Measurements from ENCODE around the gene NARS2. TPM values are rescaled to one million over a fixed set of nuclear protein-coding genes. Genes with fewer than 3 reads are reported as not detected.
A peak's percentile ranks its signal among the peaks of the same experiment; 100 is the strongest.

Gene NARS2
- total and polyA plus RNA-seq, 2 experiments from 2014 or later: 10.9 to 13.0 TPM

- H3K4me3 ChIP-seq: no peak overlapping the region
- H4K20me1 ChIP-seq (ENCODE audit: insufficient read depth): no peaks in the 10 kb centered on the region
- H3K4me1 ChIP-seq (ENCODE audit: insufficient read depth): no peaks in the 10 kb centered on the region
- TF ChIP-seq EZH2phosphoT487 (IDR thresholded peaks at IDR 0.05; ENCODE audit: insufficient read depth, low read depth): no peak
- no peak for TF ChIP-seq EZH2 (IDR thresholded peaks at IDR 0.05; ENCODE audit: insufficient read depth, poor library complexity, severe bottlenecking)
- H3K79me2 ChIP-seq (ENCODE audit: insufficient read depth): no peaks in the 10 kb centered on the region
- in situ Hi-C loops (cut with MboI): no loop called here
- H3K4me2 ChIP-seq (ENCODE audit: unreplicated experiment): no peak overlapping the region
- no peak overlapping the region for H3K9ac ChIP-seq
- no peaks in the 10 kb centered on the region for H3F3A ChIP-seq (ENCODE audit: insufficient read depth)
- H3K36me3 ChIP-seq (ENCODE audit: low read depth): no peaks in the 10 kb centered on the region
- DNase-seq: peak; percentile 30
- no peaks in the 10 kb centered on the region for H3K9me2 ChIP-seq (ENCODE audit: insufficient read depth)
- H2AFZ ChIP-seq: no peak overlapping the region
- 50 to 55% methylated on average over 1 of the region's 1 CpG for WGBS, 2 experiments (ENCODE audit: low coverage in 1 of 2, low lambda C conversion rate in 2 of 2, missing lambda C conversion rate in 2 of 2)
- H3K27ac ChIP-seq: no peak overlapping the region
- no peaks in the 10 kb centered on the region for H3K9me3 ChIP-seq (ENCODE audit: low read depth)
- H3K27me3 ChIP-seq (replicated peaks; ENCODE audit: insufficient read depth): peaks cover 10% of the 10 kb centered on the region; the same call in 1 of the 2 replicates
Measured at GRCh38 chr11:78586452-78587046, 11.9 kb upstream of the NARS2 start.

- WGBS, 2 experiments (ENCODE audit: low coverage in 1 of 2, low lambda C conversion rate in 2 of 2, missing lambda C conversion rate in 2 of 2): 34 to 43% methylated on average over 2 of the region's 2 CpGs
- peaks cover 4% of the 10 kb centered on the region; the same call in 1 of the 2 replicates for H3K27me3 ChIP-seq (replicated peaks; ENCODE audit: insufficient read depth)
- TF ChIP-seq EZH2 (IDR thresholded peaks at IDR 0.05; ENCODE audit: insufficient read depth, poor library complexity, severe bottlenecking): no peak
- TF ChIP-seq EZH2phosphoT487 (IDR thresholded peaks at IDR 0.05; ENCODE audit: insufficient read depth, low read depth): no peak
- H3K4me2 ChIP-seq (ENCODE audit: unreplicated experiment): no peak overlapping the region
- no peaks in the 10 kb centered on the region for H3K79me2 ChIP-seq (ENCODE audit: insufficient read depth)
- no peaks in the 10 kb centered on the region for H4K20me1 ChIP-seq (ENCODE audit: insufficient read depth)
- no peaks in the 10 kb centered on the region for H3K9me3 ChIP-seq (ENCODE audit: low read depth)
- H3K27ac ChIP-seq: no peak overlapping the region
- H3K9me2 ChIP-seq (ENCODE audit: insufficient read depth): no peaks in the 10 kb centered on the region
- H2AFZ ChIP-seq: no peak overlapping the region
- H3K9ac ChIP-seq: no peak overlapping the region
- no peaks in the 10 kb centered on the region for H3F3A ChIP-seq (ENCODE audit: insufficient read depth)
- H3K36me3 ChIP-seq (ENCODE audit: low read depth): no peaks in the 10 kb centered on the region
- no peak overlapping the region for H3K4me3 ChIP-seq
- in situ Hi-C loops (cut with MboI): no loop called here
- H3K4me1 ChIP-seq (ENCODE audit: insufficient read depth): no peaks in the 10 kb centered on the region
- DNase-seq: peak; percentile 27
Measured at GRCh38 chr11:78583889-78584288, 9.2 kb upstream of the NARS2 start.

DNA sequence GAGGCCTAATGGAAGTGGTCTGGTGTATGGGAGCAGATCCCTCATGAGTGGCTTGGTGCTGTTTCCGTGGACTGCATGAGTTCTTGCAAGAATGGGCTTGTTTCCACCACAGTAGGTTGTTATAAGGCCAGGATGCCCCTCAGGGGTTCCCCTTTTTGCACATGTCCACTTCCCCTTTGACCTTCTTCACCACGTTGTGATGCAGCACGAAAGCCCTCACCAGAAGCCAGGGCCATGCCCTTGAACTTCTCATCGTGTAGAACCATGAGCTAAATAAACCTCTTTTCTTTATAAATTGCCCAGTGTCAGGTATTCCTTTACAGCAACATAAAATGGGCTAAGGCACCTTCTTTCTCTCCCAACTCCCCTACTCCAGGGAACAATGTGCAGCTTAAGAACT, 2.8 kb upstream of the NARS2 start:
- Histone ChIP-seq H2AFZ (no peak overlapping the region), H3K27ac (no peak overlapping the region), H3K9me2 (ENCODE audit: insufficient read depth) (no peaks in the 10 kb centered on the region), H3K9ac (no peak overlapping the region), H3K4me1 (ENCODE audit: insufficient read depth) (no peaks in the 10 kb centered on the region), H3K9me3 (ENCODE audit: low read depth) (no peaks in the 10 kb centered on the region), H3K36me3 (ENCODE audit: low read depth) (no peaks in the 10 kb centered on the region), H3K27me3 (replicated peaks; ENCODE audit: insufficient read depth) (no peaks in the 10 kb centered on the region), H4K20me1 (ENCODE audit: insufficient read depth) (no peaks in the 10 kb centered on the region), H3K79me2 (ENCODE audit: insufficient read depth) (peaks cover 18% of the 10 kb centered on the region; the same call in 1 of the 2 replicates), H3F3A (ENCODE audit: insufficient read depth) (no peaks in the 10 kb centered on the region), H3K4me2 (ENCODE audit: unreplicated experiment) (no peak overlapping the region), H3K4me3 (no peak overlapping the region)
- in situ Hi-C loops (cut with MboI): no loop called here
- TF ChIP-seq EZH2 (IDR thresholded peaks at IDR 0.05; ENCODE audit: insufficient read depth, poor library complexity, severe bottlenecking): no peak
- no peak for TF ChIP-seq EZH2phosphoT487 (IDR thresholded peaks at IDR 0.05; ENCODE audit: insufficient read depth, low read depth)
- DNase-seq: no peak
- WGBS, 2 experiments (ENCODE audit: low coverage in 1 of 2, low lambda C conversion rate in 2 of 2, missing lambda C conversion rate in 2 of 2): 58 to 59% methylated on average over 4 of the region's 4 CpGs

GRCh38 chr11:78576549-78577097, 2.0 kb upstream of the NARS2 start:
- Histone ChIP-seq H3K27ac (no peak overlapping the region), H3K36me3 (ENCODE audit: low read depth) (no peaks in the 10 kb centered on the region), H3K9ac (no peak overlapping the region), H3K4me1 (ENCODE audit: insufficient read depth) (no peaks in the 10 kb centered on the region), H4K20me1 (ENCODE audit: insufficient read depth) (no peaks in the 10 kb centered on the region), H2AFZ (no peak overlapping the region), H3K27me3 (replicated peaks; ENCODE audit: insufficient read depth) (no peaks in the 10 kb centered on the region), H3F3A (ENCODE audit: insufficient read depth) (no peaks in the 10 kb centered on the region), H3K4me2 (ENCODE audit: unreplicated experiment) (no peak overlapping the region), H3K9me2 (ENCODE audit: insufficient read depth) (no peaks in the 10 kb centered on the region), H3K79me2 (ENCODE audit: insufficient read depth) (peaks cover 23% of the 10 kb centered on the region; the same call in 1 of the 2 replicates), H3K4me3 (no peak overlapping the region), H3K9me3 (ENCODE audit: low read depth) (no peaks in the 10 kb centered on the region)
- 76 to 77% methylated on average over 8 of the region's 8 CpGs for WGBS, 2 experiments (ENCODE audit: low coverage in 1 of 2, low lambda C conversion rate in 2 of 2, missing lambda C conversion rate in 2 of 2)
- DNase-seq: no peak
- in situ Hi-C loops (cut with MboI): no loop called here
- TF ChIP-seq EZH2 (IDR thresholded peaks at IDR 0.05; ENCODE audit: insufficient read depth, poor library complexity, severe bottlenecking) (no peak), EZH2phosphoT487 (IDR thresholded peaks at IDR 0.05; ENCODE audit: insufficient read depth, low read depth) (no peak)
